SK-N-SH treated with all-trans-retinoic acid at 6 μM for 48 hours (cell line): Measurements from ENCODE around the gene ZNF423.

Experiments used
- ATAC-seq: fragments of 200-7000 bp; cut with Tn5 transposase; 3 replicates; pipeline ENCODE4 v1.9.1; 2020; ENCODE audit warnings: mild to moderate bottlenecking, moderate library complexity
- ARNTL ChIP-seq: fragments of 450-650 bp; formaldehyde crosslinking; IDR thresholded peaks from 2 replicates; pipeline ENCODE4 v1.5.0; 2020; ENCODE audit warnings: low read depth, mild to moderate bottlenecking, moderate library complexity, borderline replicate concordance
- BACH2 ChIP-seq: fragments of 250-450 bp; sonication (Bioruptor Pico); IDR thresholded peaks from 2 replicates; pipeline ENCODE4 v1.9.0; 2021; ENCODE audit warnings: mild to moderate bottlenecking, borderline replicate concordance
- CSDC2 ChIP-seq: fragments of 250-450 bp; sonication (Bioruptor Pico); IDR thresholded peaks from 2 replicates; pipeline ENCODE4 v1.5.0; 2020; ENCODE audit warnings: mild to moderate bottlenecking, moderate library complexity
- ESRRG ChIP-seq: fragments of 250-450 bp; sonication (Bioruptor Pico); IDR thresholded peaks from 2 replicates; pipeline ENCODE4 v1.6.1; 2021; ENCODE audit warnings: mild to moderate bottlenecking
- GLIS3 ChIP-seq: fragments of 250-450 bp; sonication (Bioruptor Pico); IDR thresholded peaks from 2 replicates; pipeline ENCODE4 v1.5.0; 2020; ENCODE audit warnings: mild to moderate bottlenecking, moderate library complexity
- ISL1 ChIP-seq: fragments of 250-450 bp; sonication (Bioruptor Pico); IDR thresholded peaks from 2 replicates; pipeline ENCODE4 v2.1.2; 2022; ENCODE audit warnings: mild to moderate bottlenecking, moderate library complexity
- PPARA ChIP-seq: fragments of 250-450 bp; sonication (Bioruptor Pico); IDR thresholded peaks from 2 replicates; pipeline ENCODE4 v1.5.0; 2020; ENCODE audit warnings: mild to moderate bottlenecking, borderline replicate concordance
- RARB ChIP-seq: fragments of 250-450 bp; sonication (Bioruptor Pico); IDR thresholded peaks from 2 replicates; pipeline ENCODE4 v1.8.0; 2021; ENCODE audit warnings: mild to moderate bottlenecking, moderate library complexity
- SNAI2 ChIP-seq: fragments of 250-450 bp; sonication (Bioruptor Pico); IDR thresholded peaks from 2 replicates; pipeline ENCODE4 v1.5.0; 2020; ENCODE audit warnings: mild to moderate bottlenecking, moderate library complexity
- TOX ChIP-seq: fragments of 250-450 bp; sonication (Bioruptor Pico); IDR thresholded peaks from 2 replicates; pipeline ENCODE4 v1.8.0; 2021; ENCODE audit warnings: mild to moderate bottlenecking, moderate library complexity, borderline replicate concordance
- ZC3H10 ChIP-seq: fragments of 250-450 bp; sonication (Bioruptor Pico); IDR thresholded peaks from 2 replicates; pipeline ENCODE4 v1.5.1; 2021; ENCODE audit warnings: mild to moderate bottlenecking, moderate library complexity
- ZFP3 ChIP-seq: fragments of 250-450 bp; sonication (Bioruptor Pico); IDR thresholded peaks from 2 replicates; pipeline ENCODE4 v1.5.0; 2020; ENCODE audit warnings: mild to moderate bottlenecking, moderate library complexity
- ZNF565 ChIP-seq: fragments of 450-650 bp; formaldehyde crosslinking; conservative IDR thresholded peaks from 2 replicates; pipeline ENCODE4 v1.5.0; 2020; ENCODE audit warnings: low read depth, mild to moderate bottlenecking, moderate library complexity
- TF ChIP-seq, protein P1 (sequence below): fragments of 250-450 bp; sonication (Bioruptor Pico); IDR thresholded peaks from 2 replicates; pipeline ENCODE4 v1.8.0; 2020; ENCODE audit warnings: mild to moderate bottlenecking, moderate library complexity, borderline replicate concordance
- TF ChIP-seq, protein P2 (sequence below): fragments of 250-450 bp; sonication (Bioruptor Pico); IDR thresholded peaks from 2 replicates; pipeline ENCODE4 v1.5.0; 2020; ENCODE audit warnings: mild to moderate bottlenecking, moderate library complexity
- TF ChIP-seq, protein P3 (sequence below): fragments of 250-450 bp; sonication (Bioruptor Pico); IDR thresholded peaks from 2 replicates; pipeline ENCODE4 v1.5.1; 2020; ENCODE audit warnings: low read depth, mild to moderate bottlenecking, moderate library complexity
- TF ChIP-seq, protein P4 (sequence below): fragments of 250-450 bp; sonication (Bioruptor Pico); IDR thresholded peaks from 2 replicates; pipeline ENCODE4 v1.8.0; 2021; ENCODE audit warnings: low read depth, mild to moderate bottlenecking, moderate library complexity, borderline replicate concordance
- TF ChIP-seq, protein P5 (sequence below): fragments of 250-450 bp; sonication (Bioruptor Pico); IDR thresholded peaks from 2 replicates; pipeline ENCODE4 v1.5.1; 2021; ENCODE audit warnings: mild to moderate bottlenecking, moderate library complexity

Gene ZNF423

DNA sequence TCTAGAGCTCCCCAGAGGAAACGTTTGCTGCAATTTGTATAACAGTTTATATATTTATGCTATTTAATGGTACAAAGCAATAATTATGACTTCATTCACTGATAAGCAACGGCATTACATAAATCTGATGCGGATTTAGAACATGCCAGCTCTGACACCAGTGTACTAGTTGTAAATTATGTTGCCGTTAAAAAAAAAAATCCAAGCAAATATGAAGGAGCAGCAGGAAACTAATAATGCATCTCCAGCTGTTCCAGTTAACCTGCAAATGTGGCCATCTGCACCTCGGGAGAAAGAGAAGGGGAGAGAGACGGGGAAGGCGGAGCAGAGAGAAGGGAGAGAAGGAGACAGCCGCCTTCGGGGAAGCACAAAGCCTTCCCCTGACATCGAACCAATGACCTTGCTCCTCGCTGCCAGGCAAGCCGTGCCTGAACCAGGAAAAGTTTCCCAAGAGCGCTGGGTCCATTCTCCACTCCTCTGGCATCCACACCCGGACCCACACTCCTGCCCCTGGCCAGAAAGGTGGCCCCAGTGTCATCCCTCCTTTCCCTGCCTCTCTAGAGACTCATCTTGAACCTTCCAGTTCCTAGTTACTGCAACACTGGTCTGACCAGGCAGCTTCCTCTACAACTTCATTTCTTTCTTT is 307.5 kb downstream of the ZNF423 start:
- no peak for ATAC-seq
- TF ChIP-seq, protein P1, sequence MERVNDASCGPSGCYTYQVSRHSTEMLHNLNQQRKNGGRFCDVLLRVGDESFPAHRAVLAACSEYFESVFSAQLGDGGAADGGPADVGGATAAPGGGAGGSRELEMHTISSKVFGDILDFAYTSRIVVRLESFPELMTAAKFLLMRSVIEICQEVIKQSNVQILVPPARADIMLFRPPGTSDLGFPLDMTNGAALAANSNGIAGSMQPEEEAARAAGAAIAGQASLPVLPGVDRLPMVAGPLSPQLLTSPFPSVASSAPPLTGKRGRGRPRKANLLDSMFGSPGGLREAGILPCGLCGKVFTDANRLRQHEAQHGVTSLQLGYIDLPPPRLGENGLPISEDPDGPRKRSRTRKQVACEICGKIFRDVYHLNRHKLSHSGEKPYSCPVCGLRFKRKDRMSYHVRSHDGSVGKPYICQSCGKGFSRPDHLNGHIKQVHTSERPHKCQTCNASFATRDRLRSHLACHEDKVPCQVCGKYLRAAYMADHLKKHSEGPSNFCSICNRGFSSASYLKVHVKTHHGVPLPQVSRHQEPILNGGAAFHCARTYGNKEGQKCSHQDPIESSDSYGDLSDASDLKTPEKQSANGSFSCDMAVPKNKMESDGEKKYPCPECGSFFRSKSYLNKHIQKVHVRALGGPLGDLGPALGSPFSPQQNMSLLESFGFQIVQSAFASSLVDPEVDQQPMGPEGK (CRISPR knock-in tag) = no peak
- TF ChIP-seq ZC3H10 (CRISPR knock-in tag) (no peak), BACH2 (CRISPR knock-in tag) (no peak), PPARA (CRISPR knock-in tag) (no peak), ARNTL (CRISPR knock-in tag) (no peak), RARB (no peak), ZNF565 (CRISPR knock-in tag) (no peak), TOX (no peak)
- TF ChIP-seq, protein P2, sequence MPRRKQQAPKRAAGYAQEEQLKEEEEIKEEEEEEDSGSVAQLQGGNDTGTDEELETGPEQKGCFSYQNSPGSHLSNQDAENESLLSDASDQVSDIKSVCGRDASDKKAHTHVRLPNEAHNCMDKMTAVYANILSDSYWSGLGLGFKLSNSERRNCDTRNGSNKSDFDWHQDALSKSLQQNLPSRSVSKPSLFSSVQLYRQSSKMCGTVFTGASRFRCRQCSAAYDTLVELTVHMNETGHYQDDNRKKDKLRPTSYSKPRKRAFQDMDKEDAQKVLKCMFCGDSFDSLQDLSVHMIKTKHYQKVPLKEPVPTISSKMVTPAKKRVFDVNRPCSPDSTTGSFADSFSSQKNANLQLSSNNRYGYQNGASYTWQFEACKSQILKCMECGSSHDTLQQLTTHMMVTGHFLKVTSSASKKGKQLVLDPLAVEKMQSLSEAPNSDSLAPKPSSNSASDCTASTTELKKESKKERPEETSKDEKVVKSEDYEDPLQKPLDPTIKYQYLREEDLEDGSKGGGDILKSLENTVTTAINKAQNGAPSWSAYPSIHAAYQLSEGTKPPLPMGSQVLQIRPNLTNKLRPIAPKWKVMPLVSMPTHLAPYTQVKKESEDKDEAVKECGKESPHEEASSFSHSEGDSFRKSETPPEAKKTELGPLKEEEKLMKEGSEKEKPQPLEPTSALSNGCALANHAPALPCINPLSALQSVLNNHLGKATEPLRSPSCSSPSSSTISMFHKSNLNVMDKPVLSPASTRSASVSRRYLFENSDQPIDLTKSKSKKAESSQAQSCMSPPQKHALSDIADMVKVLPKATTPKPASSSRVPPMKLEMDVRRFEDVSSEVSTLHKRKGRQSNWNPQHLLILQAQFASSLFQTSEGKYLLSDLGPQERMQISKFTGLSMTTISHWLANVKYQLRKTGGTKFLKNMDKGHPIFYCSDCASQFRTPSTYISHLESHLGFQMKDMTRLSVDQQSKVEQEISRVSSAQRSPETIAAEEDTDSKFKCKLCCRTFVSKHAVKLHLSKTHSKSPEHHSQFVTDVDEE = no peak

DNA sequence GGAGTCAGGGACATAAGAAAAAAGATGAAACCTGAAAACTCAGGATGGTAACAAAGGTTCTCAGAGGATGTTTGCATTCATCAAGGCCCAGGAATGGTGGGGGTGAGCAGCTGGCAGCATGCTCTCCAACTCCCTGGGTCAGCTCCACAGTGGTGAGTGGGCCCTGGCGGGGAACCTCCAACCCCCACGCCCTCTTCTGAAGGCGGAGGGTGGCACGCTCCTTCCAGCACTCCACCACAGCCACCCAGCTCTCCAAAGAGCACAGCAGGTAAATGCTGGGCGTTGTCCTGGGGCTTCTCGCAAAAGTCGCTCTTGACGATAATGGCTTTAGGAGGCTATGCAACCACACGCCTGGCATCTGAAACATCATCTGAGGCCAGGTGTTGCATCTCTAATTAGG is 308.5 kb downstream of the ZNF423 start:
- TF ChIP-seq ARNTL (CRISPR knock-in tag) (no peak), ZC3H10 (CRISPR knock-in tag) (no peak), GLIS3 (CRISPR knock-in tag) (no peak), ISL1 (CRISPR knock-in tag) (no peak), SNAI2 (CRISPR knock-in tag) (no peak), TOX (no peak), ESRRG (CRISPR knock-in tag) (no peak), ZNF565 (CRISPR knock-in tag) (no peak), CSDC2 (CRISPR knock-in tag) (no peak)
- TF ChIP-seq, protein P3, sequence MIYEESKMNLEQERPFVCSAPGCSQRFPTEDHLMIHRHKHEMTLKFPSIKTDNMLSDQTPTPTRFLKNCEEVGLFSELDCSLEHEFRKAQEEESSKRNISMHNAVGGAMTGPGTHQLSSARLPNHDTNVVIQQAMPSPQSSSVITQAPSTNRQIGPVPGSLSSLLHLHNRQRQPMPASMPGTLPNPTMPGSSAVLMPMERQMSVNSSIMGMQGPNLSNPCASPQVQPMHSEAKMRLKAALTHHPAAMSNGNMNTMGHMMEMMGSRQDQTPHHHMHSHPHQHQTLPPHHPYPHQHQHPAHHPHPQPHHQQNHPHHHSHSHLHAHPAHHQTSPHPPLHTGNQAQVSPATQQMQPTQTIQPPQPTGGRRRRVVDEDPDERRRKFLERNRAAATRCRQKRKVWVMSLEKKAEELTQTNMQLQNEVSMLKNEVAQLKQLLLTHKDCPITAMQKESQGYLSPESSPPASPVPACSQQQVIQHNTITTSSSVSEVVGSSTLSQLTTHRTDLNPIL (CRISPR knock-in tag) = no peak
- TF ChIP-seq, protein P4, sequence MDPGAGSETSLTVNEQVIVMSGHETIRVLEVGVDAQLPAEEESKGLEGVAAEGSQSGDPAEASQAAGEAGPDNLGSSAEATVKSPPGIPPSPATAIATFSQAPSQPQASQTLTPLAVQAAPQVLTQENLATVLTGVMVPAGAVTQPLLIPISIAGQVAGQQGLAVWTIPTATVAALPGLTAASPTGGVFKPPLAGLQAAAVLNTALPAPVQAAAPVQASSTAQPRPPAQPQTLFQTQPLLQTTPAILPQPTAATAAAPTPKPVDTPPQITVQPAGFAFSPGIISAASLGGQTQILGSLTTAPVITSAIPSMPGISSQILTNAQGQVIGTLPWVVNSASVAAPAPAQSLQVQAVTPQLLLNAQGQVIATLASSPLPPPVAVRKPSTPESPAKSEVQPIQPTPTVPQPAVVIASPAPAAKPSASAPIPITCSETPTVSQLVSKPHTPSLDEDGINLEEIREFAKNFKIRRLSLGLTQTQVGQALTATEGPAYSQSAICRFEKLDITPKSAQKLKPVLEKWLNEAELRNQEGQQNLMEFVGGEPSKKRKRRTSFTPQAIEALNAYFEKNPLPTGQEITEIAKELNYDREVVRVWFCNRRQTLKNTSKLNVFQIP (CRISPR knock-in tag) = no peak
- TF ChIP-seq, protein P2 = no peak
- no peak for ATAC-seq

DNA sequence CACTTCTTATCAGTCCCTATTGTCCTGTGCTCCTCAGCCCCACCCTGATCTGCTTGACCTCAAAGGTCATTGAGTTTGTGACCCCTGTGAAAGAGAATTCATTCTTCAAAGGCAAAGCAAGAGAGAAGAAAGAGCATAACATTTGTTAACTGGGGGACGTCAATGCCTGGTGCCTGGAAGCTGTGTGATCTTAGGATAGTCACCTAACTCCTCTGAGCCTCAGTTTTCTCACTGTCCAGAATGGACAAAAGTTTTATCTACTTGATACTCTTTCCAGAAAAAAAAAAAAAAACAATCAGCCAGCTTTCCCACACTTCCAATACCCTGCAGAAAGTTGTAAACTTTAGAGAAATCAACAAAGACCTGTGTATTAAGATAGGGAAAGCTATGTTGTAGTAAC is 309.2 kb downstream of the ZNF423 start:
- ATAC-seq = no peak
- TF ChIP-seq, protein P4 (CRISPR knock-in tag) = no peak
- TF ChIP-seq ZFP3 (CRISPR knock-in tag) (no peak), GLIS3 (CRISPR knock-in tag) (no peak), ISL1 (CRISPR knock-in tag) (no peak)
- TF ChIP-seq, protein P5, sequence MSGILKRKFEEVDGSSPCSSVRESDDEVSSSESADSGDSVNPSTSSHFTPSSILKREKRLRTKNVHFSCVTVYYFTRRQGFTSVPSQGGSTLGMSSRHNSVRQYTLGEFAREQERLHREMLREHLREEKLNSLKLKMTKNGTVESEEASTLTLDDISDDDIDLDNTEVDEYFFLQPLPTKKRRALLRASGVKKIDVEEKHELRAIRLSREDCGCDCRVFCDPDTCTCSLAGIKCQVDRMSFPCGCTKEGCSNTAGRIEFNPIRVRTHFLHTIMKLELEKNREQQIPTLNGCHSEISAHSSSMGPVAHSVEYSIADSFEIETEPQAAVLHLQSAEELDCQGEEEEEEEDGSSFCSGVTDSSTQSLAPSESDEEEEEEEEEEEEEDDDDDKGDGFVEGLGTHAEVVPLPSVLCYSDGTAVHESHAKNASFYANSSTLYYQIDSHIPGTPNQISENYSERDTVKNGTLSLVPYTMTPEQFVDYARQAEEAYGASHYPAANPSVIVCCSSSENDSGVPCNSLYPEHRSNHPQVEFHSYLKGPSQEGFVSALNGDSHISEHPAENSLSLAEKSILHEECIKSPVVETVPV = no peak
- TF ChIP-seq, all 23 proteins: peak for 0
